ENCODE measurements around the gene PTK7.
A peak's percentile ranks its signal among the peaks of the same experiment; 100 is the strongest.

Gene PTK7

GRCh38 chr6:43075670-43076463 is at the start of gene PTK7:
Gene PTK7 (plus strand): TSS chr6:43076314. CDS start chr6:43076489, 175 bp downstream.
- peak within 1 kb of the TSS; percentile 58; the same call in 1 of the 2 replicates for H2AFZ ChIP-seq (ENCODE audit: low read depth, low read length)
- H3K9ac ChIP-seq (ENCODE audit: low read length) = peak within 1 kb of the TSS; percentile 66; the same call in 1 of the 2 replicates
- H3K27ac ChIP-seq (ENCODE audit: low read length) = no peak within 1 kb of the TSS

GRCh38 chr6:43026365-43026764 is 49.7 kb upstream of the PTK7 start:
- H3K4me3 ChIP-seq (ENCODE audit: low read length) = no peak overlapping the region
- no peak overlapping the region for H3K27ac ChIP-seq (ENCODE audit: low read length)
- no peak overlapping the region for H3K4me2 ChIP-seq (ENCODE audit: low read length)
- peaks cover 29% of the 10 kb centered on the region for H3K79me2 ChIP-seq (ENCODE audit: low read length)
- H3K9ac ChIP-seq (ENCODE audit: low read length) = no peak overlapping the region
- H3K27me3 ChIP-seq (ENCODE audit: low read depth, low read length) = no peaks in the 10 kb centered on the region
- H4K20me1 ChIP-seq (ENCODE audit: insufficient read depth, low read length) = no peaks in the 10 kb centered on the region
- H3K36me3 ChIP-seq (replicated peaks; ENCODE audit: low read depth, low read length) = peaks cover 44% of the 10 kb centered on the region
- TF ChIP-seq EZH2phosphoT487 (IDR thresholded peaks at IDR 0.05; ENCODE audit: low read depth) = no peak
- TF ChIP-seq, protein P1, sequence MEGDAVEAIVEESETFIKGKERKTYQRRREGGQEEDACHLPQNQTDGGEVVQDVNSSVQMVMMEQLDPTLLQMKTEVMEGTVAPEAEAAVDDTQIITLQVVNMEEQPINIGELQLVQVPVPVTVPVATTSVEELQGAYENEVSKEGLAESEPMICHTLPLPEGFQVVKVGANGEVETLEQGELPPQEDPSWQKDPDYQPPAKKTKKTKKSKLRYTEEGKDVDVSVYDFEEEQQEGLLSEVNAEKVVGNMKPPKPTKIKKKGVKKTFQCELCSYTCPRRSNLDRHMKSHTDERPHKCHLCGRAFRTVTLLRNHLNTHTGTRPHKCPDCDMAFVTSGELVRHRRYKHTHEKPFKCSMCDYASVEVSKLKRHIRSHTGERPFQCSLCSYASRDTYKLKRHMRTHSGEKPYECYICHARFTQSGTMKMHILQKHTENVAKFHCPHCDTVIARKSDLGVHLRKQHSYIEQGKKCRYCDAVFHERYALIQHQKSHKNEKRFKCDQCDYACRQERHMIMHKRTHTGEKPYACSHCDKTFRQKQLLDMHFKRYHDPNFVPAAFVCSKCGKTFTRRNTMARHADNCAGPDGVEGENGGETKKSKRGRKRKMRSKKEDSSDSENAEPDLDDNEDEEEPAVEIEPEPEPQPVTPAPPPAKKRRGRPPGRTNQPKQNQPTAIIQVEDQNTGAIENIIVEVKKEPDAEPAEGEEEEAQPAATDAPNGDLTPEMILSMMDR (IDR thresholded peaks at IDR 0.05; ENCODE audit: low read depth, low read length) = no peak
- H2AFZ ChIP-seq (ENCODE audit: low read depth, low read length) = no peak overlapping the region
- H3K9me3 ChIP-seq (ENCODE audit: insufficient read depth, low read length) = no peaks in the 10 kb centered on the region
- peaks cover 13% of the 10 kb centered on the region for H3K4me1 ChIP-seq (ENCODE audit: low read length)

More at GRCh38 chr6:43075670-43076463, at the start of gene PTK7:
- Histone ChIP-seq H3K36me3 (replicated peaks; ENCODE audit: low read depth, low read length) (no peaks in the 10 kb centered on the region), H3K79me2 (ENCODE audit: low read length) (no peaks in the 10 kb centered on the region), H3K4me3 (ENCODE audit: low read length) (peak within 1 kb of the TSS; percentile 89), H3K4me2 (ENCODE audit: low read length) (peak within 1 kb of the TSS; percentile 92), H3K27me3 (ENCODE audit: low read depth, low read length) (peaks cover 21% of the 10 kb centered on the region), H3K4me1 (ENCODE audit: low read length) (no peaks in the 10 kb centered on the region), H4K20me1 (ENCODE audit: insufficient read depth, low read length) (no peaks in the 10 kb centered on the region), H3K9me3 (ENCODE audit: insufficient read depth, low read length) (no peaks in the 10 kb centered on the region)
- no peak for TF ChIP-seq EZH2phosphoT487 (IDR thresholded peaks at IDR 0.05; ENCODE audit: low read depth)
- TF ChIP-seq, protein P1 (IDR thresholded peaks at IDR 0.05; ENCODE audit: low read depth, low read length) = no peak

GRCh38 chr6:43029120-43029519 is 47.0 kb upstream of the PTK7 start:
- Histone ChIP-seq H3K36me3 (replicated peaks; ENCODE audit: low read depth, low read length) (peaks cover 60% of the 10 kb centered on the region), H3K27me3 (ENCODE audit: low read depth, low read length) (no peaks in the 10 kb centered on the region), H3K27ac (ENCODE audit: low read length) (no peak overlapping the region), H4K20me1 (ENCODE audit: insufficient read depth, low read length) (no peaks in the 10 kb centered on the region), H3K9ac (ENCODE audit: low read length) (no peak overlapping the region), H3K4me1 (ENCODE audit: low read length) (peaks cover 5% of the 10 kb centered on the region), H3K4me3 (ENCODE audit: low read length) (no peak overlapping the region), H3K4me2 (ENCODE audit: low read length) (no peak overlapping the region), H2AFZ (ENCODE audit: low read depth, low read length) (no peak overlapping the region), H3K9me3 (ENCODE audit: insufficient read depth, low read length) (no peaks in the 10 kb centered on the region), H3K79me2 (ENCODE audit: low read length) (peaks cover 4% of the 10 kb centered on the region)
- TF ChIP-seq EZH2phosphoT487 (IDR thresholded peaks at IDR 0.05; ENCODE audit: low read depth) = no peak
- TF ChIP-seq, protein P1 (IDR thresholded peaks at IDR 0.05; ENCODE audit: low read depth, low read length) = no peak

- Histone ChIP-seq H4K20me1 (ENCODE audit: insufficient read depth, low read length) (no peaks in the 10 kb centered on the region), H3K36me3 (replicated peaks; ENCODE audit: low read depth, low read length) (peaks cover 58% of the 10 kb centered on the region), H3K4me1 (ENCODE audit: low read length) (no peaks in the 10 kb centered on the region), H3K4me3 (ENCODE audit: low read length) (no peak overlapping the region), H3K4me2 (ENCODE audit: low read length) (no peak overlapping the region), H3K9ac (ENCODE audit: low read length) (no peak overlapping the region), H3K9me3 (ENCODE audit: insufficient read depth, low read length) (no peaks in the 10 kb centered on the region), H3K27ac (ENCODE audit: low read length) (no peak overlapping the region), H3K79me2 (ENCODE audit: low read length) (no peaks in the 10 kb centered on the region), H2AFZ (ENCODE audit: low read depth, low read length) (no peak overlapping the region), H3K27me3 (ENCODE audit: low read depth, low read length) (no peaks in the 10 kb centered on the region)
- TF ChIP-seq EZH2phosphoT487 (IDR thresholded peaks at IDR 0.05; ENCODE audit: low read depth) = no peak
- TF ChIP-seq, protein P1 (IDR thresholded peaks at IDR 0.05; ENCODE audit: low read depth, low read length) = no peak
Observed at GRCh38 chr6:43032326-43032725, 43.8 kb upstream of the PTK7 start.
